ENCODE data around the gene NAA10. TPM values are rescaled to one million over a fixed set of nuclear protein-coding genes. Genes with fewer than 3 reads are reported as not detected.

NAA10 gene
- total RNA-seq, 2 donors from 2014 or later = 60.1 to 66.4 TPM

GRCh38 chrX:153966283-153966688, 31.4 kb upstream of the NAA10 start:
- H3K36me3 ChIP-seq = peaks cover 16% of the 10 kb centered on the region
- TF ChIP-seq CTCF (IDR thresholded peaks at IDR 0.05) = no peak
- no peak for DNase-seq (ENCODE audit: low spot score)
- H3K4me3 ChIP-seq = peak overlapping the region; percentile 29
- ATAC-seq (ENCODE audit: insufficient number of reproducible peaks, low FRiP score, low read depth) = no peak
- no peaks in the 10 kb centered on the region for H3K27me3 ChIP-seq (replicated peaks; ENCODE audit: insufficient read depth)
- no peaks in the 10 kb centered on the region for H3K9me3 ChIP-seq
- peak overlapping the region in 1 of 2 donors; percentile 21 for H3K27ac ChIP-seq
- H3K4me1 ChIP-seq (ENCODE audit: control insufficient read depth in 1 of 2, low read depth in 2 of 2) = peaks cover 13 to 38% of the 10 kb centered on the region in 2 donors

DNA sequence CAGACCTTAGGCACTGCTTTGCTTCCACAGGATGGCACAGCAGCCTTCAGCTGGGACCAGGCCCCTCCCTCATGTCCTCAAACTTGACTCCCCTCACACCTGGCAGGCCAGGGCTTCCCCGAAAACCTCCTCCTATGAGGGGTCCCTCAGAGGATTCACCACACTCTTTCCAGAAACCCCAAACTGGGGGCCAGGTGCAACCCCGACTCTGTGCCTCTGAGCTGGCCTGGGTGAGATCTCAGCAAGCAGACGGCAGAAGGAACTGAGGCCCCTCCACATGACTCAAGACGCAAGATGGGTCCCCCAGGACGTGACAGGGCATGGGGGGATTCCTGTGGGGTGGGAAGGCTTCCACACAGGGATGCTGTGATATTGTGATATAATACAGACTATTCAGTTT, 30.6 kb upstream of the NAA10 start:
- H3K36me3 ChIP-seq = peaks cover 19% of the 10 kb centered on the region
- no peak overlapping the region for H3K27ac ChIP-seq
- no peaks in the 10 kb centered on the region for H3K27me3 ChIP-seq (replicated peaks; ENCODE audit: insufficient read depth)
- H3K9me3 ChIP-seq = no peaks in the 10 kb centered on the region
- TF ChIP-seq CTCF (IDR thresholded peaks at IDR 0.05) = no peak
- no peak for DNase-seq (ENCODE audit: low spot score)
- no peak overlapping the region for H3K4me3 ChIP-seq
- ATAC-seq (ENCODE audit: insufficient number of reproducible peaks, low FRiP score, low read depth) = no peak
- H3K4me1 ChIP-seq (ENCODE audit: control insufficient read depth in 1 of 2, low read depth in 2 of 2) = peaks cover 13 to 38% of the 10 kb centered on the region in 2 donors

DNA sequence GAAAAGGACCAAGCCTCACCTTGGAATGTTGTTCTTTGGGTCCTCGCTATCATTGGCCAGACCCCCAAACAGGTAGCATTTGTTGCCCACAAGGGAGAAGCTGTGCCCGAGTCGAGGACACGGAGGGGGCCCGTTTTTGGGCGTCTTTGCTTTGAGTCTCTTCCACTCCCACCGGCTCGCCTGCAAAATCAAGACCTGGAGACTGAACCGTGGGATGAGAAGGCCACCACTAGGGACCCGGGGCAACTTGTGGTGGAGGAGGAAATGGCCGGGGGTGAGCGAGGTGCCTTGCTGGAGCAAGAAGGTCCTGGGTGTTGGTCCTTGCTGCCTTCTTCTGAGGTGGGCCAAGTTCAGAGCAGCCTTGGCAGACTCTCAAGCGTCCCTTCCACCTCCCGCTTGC, 29.3 kb upstream of the NAA10 start:
- no peak overlapping the region for H3K4me3 ChIP-seq
- DNase-seq (ENCODE audit: low spot score) (no peak), ATAC-seq (ENCODE audit: insufficient number of reproducible peaks, low FRiP score, low read depth) (no peak)
- peaks cover 28% of the 10 kb centered on the region for H3K36me3 ChIP-seq
- H3K27ac ChIP-seq = no peak overlapping the region
- no peak for TF ChIP-seq CTCF (IDR thresholded peaks at IDR 0.05)
- no peaks in the 10 kb centered on the region for H3K9me3 ChIP-seq
- H3K4me1 ChIP-seq (ENCODE audit: control insufficient read depth in 1 of 2, low read depth in 2 of 2) = peaks cover 13 to 37% of the 10 kb centered on the region in 2 donors
- no peaks in the 10 kb centered on the region for H3K27me3 ChIP-seq (replicated peaks; ENCODE audit: insufficient read depth)

DNA sequence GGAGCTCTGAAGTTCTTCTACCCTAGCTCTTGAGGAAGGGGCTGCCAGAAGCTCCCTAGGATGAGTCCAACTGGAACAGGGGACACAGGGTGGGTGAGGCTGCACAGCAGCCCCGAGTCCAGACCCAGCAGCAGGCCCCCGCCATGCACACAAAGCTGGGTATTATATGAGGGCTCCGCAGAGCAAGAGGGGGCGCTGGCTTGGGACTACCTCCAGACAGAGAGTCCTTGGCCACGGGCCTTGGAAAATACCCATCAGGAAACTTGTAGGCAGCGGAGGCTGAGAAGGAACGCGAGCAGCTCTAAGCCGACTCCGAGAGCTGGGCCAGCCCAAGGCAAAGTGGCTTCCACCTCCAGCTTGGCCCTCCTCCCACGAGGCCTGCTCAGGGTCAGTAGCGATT, 28.7 kb upstream of the NAA10 start:
- DNase-seq (ENCODE audit: low spot score) (no peak), ATAC-seq (ENCODE audit: insufficient number of reproducible peaks, low FRiP score, low read depth) (no peak)
- H3K27me3 ChIP-seq (replicated peaks; ENCODE audit: insufficient read depth) = no peaks in the 10 kb centered on the region
- no peak for TF ChIP-seq CTCF (IDR thresholded peaks at IDR 0.05)
- no peaks in the 10 kb centered on the region for H3K9me3 ChIP-seq
- H3K4me3 ChIP-seq = no peak overlapping the region
- peaks cover 32% of the 10 kb centered on the region for H3K36me3 ChIP-seq
- H3K27ac ChIP-seq = no peak overlapping the region
- H3K4me1 ChIP-seq (ENCODE audit: control insufficient read depth in 1 of 2, low read depth in 2 of 2) = peaks cover 12 to 32% of the 10 kb centered on the region in 2 donors

- peaks cover 39% of the 10 kb centered on the region for H3K36me3 ChIP-seq
- no peak overlapping the region for H3K4me3 ChIP-seq
- peaks cover 3 to 9% of the 10 kb centered on the region in 2 donors for H3K4me1 ChIP-seq (ENCODE audit: control insufficient read depth in 1 of 2, low read depth in 2 of 2)
- no peak for DNase-seq (ENCODE audit: low spot score)
- H3K27me3 ChIP-seq (replicated peaks; ENCODE audit: insufficient read depth) = no peaks in the 10 kb centered on the region
- TF ChIP-seq CTCF (IDR thresholded peaks at IDR 0.05) = no peak
- no peak overlapping the region for H3K27ac ChIP-seq
- no peaks in the 10 kb centered on the region for H3K9me3 ChIP-seq
- ATAC-seq (ENCODE audit: insufficient number of reproducible peaks, low FRiP score, low read depth) = no peak
These were observed 26.5 kb upstream of the NAA10 start for GRCh38 chrX:153961292-153961691.

All from thoracic aorta (tissue), 2 donors.